K562 (cell line): ENCODE results near the gene LSM12. TPM values are rescaled to one million over a fixed set of nuclear protein-coding genes. Genes with fewer than 3 reads are reported as not detected.

Experiments
- MGA ChIP-seq: fragments of 450-650 bp; IDR thresholded peaks from 2 replicates; pipeline ENCODE4 v1.6.1; 2016; ENCODE audit warnings: mild to moderate bottlenecking, moderate library complexity
- polyA plus RNA-seq, 8 experiments: library from polyadenylated mRNA; depleted of rRNA in 4 of 8; stranded (reverse) in 5 of 8; unstranded in 3 of 8; fragments of >200 nt; fragmentation: Nextera tagmentation in 2 of 8; fragmentation: Illumina TruSeq in 1 of 8; extraction: Ambion mirVana in 2 of 8; extraction: Trizol in 1 of 8; gene quantifications; 2 replicates each; pipeline versions ENCODE4 v1.2.1 to v1.2.3, GENCODE V29; 2011 to 2014; ENCODE audit warnings: inconsistent platforms in 1 of 8, missing spikeins in 1 of 8
- total RNA-seq, 7 experiments: library from RNA; depleted of rRNA in 6 of 7; stranded (reverse); fragments of >200 nt in 6 of 7; fragmentation: Illumina TruSeq in 2 of 7; extraction: Trizol in 2 of 7; gene quantifications; 2 replicates each; pipeline versions ENCODE4 v1.2.1 to v1.2.3, GENCODE V29; 2011 to 2021; ENCODE audit warnings: low replicate concordance in 1 of 7

LSM12 gene
- total and polyA plus RNA-seq, 9 of the 15 experiments (the other 6 are each of a cell fraction or from before 2014, with no cell fraction given), result 53.0 to 258 (median 89.3) TPM

DNA sequence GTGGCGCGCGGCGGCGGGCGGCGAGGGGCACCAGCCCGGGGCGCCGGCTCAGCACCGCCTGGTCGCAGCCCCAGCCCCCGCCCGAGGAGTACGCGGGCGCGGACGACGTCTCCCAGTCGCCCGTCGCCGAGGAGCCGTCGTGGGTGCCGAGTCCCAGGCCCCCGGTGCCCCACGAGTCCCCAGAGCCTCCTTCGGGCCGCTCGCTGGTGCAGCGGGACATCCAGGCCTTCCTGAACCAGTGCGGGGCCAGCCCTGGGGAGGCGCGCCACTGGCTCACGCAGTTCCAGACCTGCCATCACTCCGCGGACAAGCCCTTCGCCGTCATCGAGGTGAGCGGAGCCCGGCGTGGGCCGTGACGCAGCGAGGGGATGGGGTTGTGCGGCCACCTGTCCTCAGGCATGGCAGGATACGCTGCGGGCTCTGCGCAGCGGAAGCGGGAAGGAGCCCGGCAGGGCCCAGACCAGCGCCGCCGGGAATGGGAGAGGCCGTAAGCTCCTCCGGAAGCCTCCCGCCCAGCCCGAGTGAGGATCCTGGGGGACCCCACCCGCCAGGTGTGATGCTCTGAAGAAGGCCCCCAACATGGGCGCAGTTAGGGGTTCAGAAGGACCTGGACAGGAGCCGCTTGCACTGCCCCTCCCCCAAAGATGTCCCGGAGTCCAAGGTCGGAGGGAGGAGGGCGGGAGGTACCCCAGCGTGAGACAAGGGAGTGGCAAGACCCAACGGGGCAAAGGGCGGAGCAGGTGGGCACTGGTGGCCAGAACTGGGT lies 61.5 kb downstream of the LSM12 start (continued):
- no peak for TF ChIP-seq MGA
